HG03432 (cell line): ENCODE measurements around the gene PSD2.

Experiments used
- ATAC-seq: cut with Tn5 transposase; IDR thresholded peaks from one replicate; pipeline ENCODE4 v1.9.1; 2021; ENCODE audit warnings: mild to moderate bottlenecking, moderate library complexity; ENCODE audit not compliant: unreplicated experiment

Gene PSD2

GRCh38 chr5:139810341-139811273 is 15.0 kb downstream of the PSD2 start:
- no peak for ATAC-seq

GRCh38 chr5:139811274-139811607 is 15.6 kb downstream of the PSD2 start:
- ATAC-seq: no peak

- ATAC-seq: no peak
These were observed 16.7 kb downstream of the PSD2 start for GRCh38 chr5:139812323-139812722.

GRCh38 chr5:139812836-139813805 is 17.5 kb downstream of the PSD2 start:
- ATAC-seq: no peak

GRCh38 chr5:139814191-139814601 is 18.6 kb downstream of the PSD2 start:
- no peak for ATAC-seq

GRCh38 chr5:139814704-139815280 is 19.2 kb downstream of the PSD2 start:
- no peak for ATAC-seq

- ATAC-seq: no peak
These were observed 21.0 kb downstream of the PSD2 start for GRCh38 chr5:139816566-139816965.

- ATAC-seq: no peak
These were observed 21.8 kb downstream of the PSD2 start for GRCh38 chr5:139817362-139817761.

GRCh38 chr5:139817970-139818369 is 22.4 kb downstream of the PSD2 start:
- no peak for ATAC-seq

GRCh38 chr5:139820130-139820529 is 24.5 kb downstream of the PSD2 start:
- no peak for ATAC-seq

GRCh38 chr5:139820606-139821005 is 25.0 kb downstream of the PSD2 start:
- ATAC-seq: no peak

- ATAC-seq: no peak
These were observed 26.4 kb downstream of the PSD2 start for GRCh38 chr5:139821806-139822552.

- no peak for ATAC-seq
These were observed 27.2 kb downstream of the PSD2 start for GRCh38 chr5:139822553-139823425.

- no peak for ATAC-seq
These were observed 28.2 kb downstream of the PSD2 start for GRCh38 chr5:139823757-139824355.

- no peak for ATAC-seq
These were observed 30.1 kb downstream of the PSD2 start for GRCh38 chr5:139825690-139826089.

GRCh38 chr5:139828207-139828895 is 32.7 kb downstream of the PSD2 start:
- no peak for ATAC-seq

- ATAC-seq: no peak
These were observed 33.9 kb downstream of the PSD2 start for GRCh38 chr5:139829471-139829870.

GRCh38 chr5:139831624-139832023 is 36.0 kb downstream of the PSD2 start:
- no peak for ATAC-seq

- ATAC-seq: no peak
These were observed 37.9 kb downstream of the PSD2 start for GRCh38 chr5:139833525-139833924.
